GM21529 (cell line): ENCODE measurements around the gene SCUBE2.

Experiments used
- ATAC-seq: cut with Tn5 transposase; IDR thresholded peaks from one replicate; pipeline ENCODE4 v1.9.1; 2021; ENCODE audit not compliant: unreplicated experiment

Gene SCUBE2

DNA sequence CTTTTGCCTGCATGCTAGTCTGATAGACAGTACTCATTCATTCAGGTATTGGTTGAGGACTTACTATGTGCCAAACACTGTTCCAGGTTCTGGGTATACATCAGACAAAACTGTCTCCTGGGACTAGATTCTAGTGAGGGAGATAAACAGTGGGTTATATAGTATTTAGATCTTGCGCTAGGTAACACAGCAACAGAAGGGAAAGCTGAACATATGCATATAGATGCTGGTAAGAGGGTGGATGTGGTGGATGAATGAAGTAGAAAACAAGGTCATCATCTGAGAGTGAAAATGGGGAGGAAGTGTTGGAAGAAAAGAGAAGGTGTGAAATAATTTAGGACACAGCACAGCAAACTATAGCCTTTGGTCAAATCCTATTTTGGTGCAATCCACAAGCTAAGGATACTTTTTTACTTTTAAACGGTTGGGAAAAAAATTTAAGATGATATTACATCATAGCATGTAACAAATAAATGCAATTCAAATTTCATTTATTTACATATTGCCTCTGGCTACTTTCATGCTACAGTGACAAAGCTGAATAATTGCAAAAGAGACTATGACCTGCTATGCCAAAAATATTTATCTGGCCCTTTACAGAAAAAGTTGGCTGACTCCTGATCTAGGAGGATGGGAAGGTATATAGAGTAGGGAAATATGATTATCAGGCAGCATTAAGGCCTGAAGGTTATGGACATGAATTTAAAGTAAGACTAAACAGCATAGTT is 120.0 kb downstream of the SCUBE2 start:
- no peak for ATAC-seq
